NCI-H2196 (cell line): ENCODE data around the gene AADACL3.
"Not testable (repeated sequence)": the region's sequence is repeated elsewhere in the genome, so short reads cannot be mapped to it uniquely, and the experiment has no call there.

Experiments
- DNase-seq: peaks from one replicate; lab custom pipeline; 2025; ENCODE audit not compliant: unreplicated experiment; lab: John Stamatoyannopoulos, UW

Gene AADACL3

GRCh38 chr1:12715896-12716437, at the start of gene AADACL3:
Gene AADACL3 (plus strand): TSS chr1:12716110. CDS start chr1:12716177, 67 bp downstream.
- no peak for DNase-seq

GRCh38 chr1:12666141-12666735, 49.7 kb upstream of the AADACL3 start:
- DNase-seq = no peak

- DNase-seq = peak; percentile 20
Measured at GRCh38 chr1:12669529-12670068, 46.3 kb upstream of the AADACL3 start.

GRCh38 chr1:12674358-12674757, 41.6 kb upstream of the AADACL3 start:
- DNase-seq = no peak

GRCh38 chr1:12676122-12676521, 39.8 kb upstream of the AADACL3 start:
- DNase-seq = not testable (repeated sequence)

GRCh38 chr1:12677565-12677964, 38.3 kb upstream of the AADACL3 start:
- DNase-seq = no peak

GRCh38 chr1:12678350-12678749, 37.6 kb upstream of the AADACL3 start:
- no peak for DNase-seq

GRCh38 chr1:12678820-12679219, 37.1 kb upstream of the AADACL3 start:
- DNase-seq = no peak

- DNase-seq = no peak
Measured at GRCh38 chr1:12690156-12690555, 25.8 kb upstream of the AADACL3 start.

GRCh38 chr1:12692967-12693782, 22.7 kb upstream of the AADACL3 start:
- DNase-seq = no peak

- no peak for DNase-seq
Measured at GRCh38 chr1:12696658-12697057, 19.3 kb upstream of the AADACL3 start.

- no peak for DNase-seq
Measured at GRCh38 chr1:12697397-12697796, 18.5 kb upstream of the AADACL3 start.

- DNase-seq = no peak
Measured at GRCh38 chr1:12703821-12704451, 12.0 kb upstream of the AADACL3 start.

GRCh38 chr1:12706061-12706460, 9.8 kb upstream of the AADACL3 start:
- DNase-seq = no peak

- no peak for DNase-seq
Measured at GRCh38 chr1:12708396-12709090, 7.4 kb upstream of the AADACL3 start.

GRCh38 chr1:12709091-12709491, 6.8 kb upstream of the AADACL3 start:
- DNase-seq = no peak

GRCh38 chr1:12709696-12710095, 6.2 kb upstream of the AADACL3 start:
- no peak for DNase-seq

- no peak for DNase-seq
Measured at GRCh38 chr1:12711536-12711935, 4.4 kb upstream of the AADACL3 start.

GRCh38 chr1:12712076-12712475, 3.8 kb upstream of the AADACL3 start:
- no peak for DNase-seq

GRCh38 chr1:12712929-12713328, 3.0 kb upstream of the AADACL3 start:
- DNase-seq = no peak

- DNase-seq = not testable (repeated sequence)
Measured at GRCh38 chr1:12713651-12714050, 2.3 kb upstream of the AADACL3 start.
